A673 (cell line): ENCODE results near the gene AFAP1. TPM values are rescaled to one million over a fixed set of nuclear protein-coding genes. Genes with fewer than 3 reads are reported as not detected.

Experiments
- BruUV-seq: library from RNA; stranded (reverse); fragments of 400-500 nt; replicated peaks from 2 replicates; lab custom pipeline; 2021; lab: Mats Ljungman, UMichigan
- CTCF ChIA-PET: fragments of 300-600 bp; sonication (Branson Sonifier 250); formaldehyde crosslinking; loops from one replicate; lab custom pipeline; 2022; ENCODE audit warnings: antibody characterized with exemption; lab: Charles Lee
- POLR2A ChIA-PET: fragments of 300-600 bp; sonication (Branson Sonifier 250); formaldehyde crosslinking; loops from one replicate; lab custom pipeline; 2022; ENCODE audit warnings: antibody characterized with exemption; ENCODE audit not compliant: low non-redundant PET; lab: Charles Lee
- DNase-seq: peaks from one replicate; pipeline ENCODE4 v3.0.0-alpha.2; 2015; ENCODE audit warnings: low spot score
- H3K27ac ChIP-seq: fragments of 200-600 bp; sonication (generic); 2 replicates; pipeline ENCODE4 v1.5.1; 2016; ENCODE audit warnings: mixed run types, low read depth, mild to moderate bottlenecking, mixed read lengths, antibody characterized with exemption, low read length; ENCODE audit not compliant: poor library complexity, severe bottlenecking
- H3K27me3 ChIP-seq: fragments of 200-600 bp; sonication (generic); replicated peaks from 2 replicates; pipeline ENCODE4 v1.6.1; 2017; ENCODE audit warnings: mixed run types, low read depth, mild to moderate bottlenecking, mixed read lengths, antibody characterized with exemption, low read length; ENCODE audit not compliant: insufficient read depth, poor library complexity
- H3K36me3 ChIP-seq: fragments of 200-600 bp; sonication (generic); 2 replicates; pipeline ENCODE4 v1.6.1; 2016; ENCODE audit warnings: mixed run types, mild to moderate bottlenecking, mixed read lengths, antibody characterized with exemption, low read length; ENCODE audit not compliant: insufficient read depth, poor library complexity, severe bottlenecking
- H3K4me1 ChIP-seq: fragments of 200-600 bp; sonication (generic); 2 replicates; pipeline ENCODE4 v1.6.1; 2017; ENCODE audit warnings: mixed run types, mild to moderate bottlenecking, mixed read lengths, antibody characterized with exemption, low read length; ENCODE audit not compliant: insufficient read depth, poor library complexity, severe bottlenecking
- H3K4me3 ChIP-seq: fragments of 200-600 bp; sonication (generic); 2 replicates; pipeline ENCODE4 v1.5.1; 2016; ENCODE audit warnings: low read depth, mixed run types, mild to moderate bottlenecking, mixed read lengths, low read length; ENCODE audit not compliant: poor library complexity, severe bottlenecking
- H3K9me3 ChIP-seq: fragments of 200-600 bp; sonication (generic); 2 replicates; pipeline ENCODE4 v1.6.1; 2016; ENCODE audit warnings: mixed run types, low read depth, mild to moderate bottlenecking, mixed read lengths, antibody characterized with exemption, low read length; ENCODE audit not compliant: poor library complexity, severe bottlenecking
- EZH2 ChIP-seq: fragments of 200-600 bp; sonication (generic); IDR thresholded peaks from 2 replicates; pipeline ENCODE4 v1.6.1; 2017; ENCODE audit warnings: borderline replicate concordance, low read depth, mild to moderate bottlenecking, mixed read lengths, antibody characterized with exemption, low read length; ENCODE audit not compliant: poor library complexity, severe bottlenecking
- intact Hi-C: fragments of 100-400 bp; cut with micrococcal nuclease; formaldehyde crosslinking; loops from one replicate; pipeline ENCODE4 v1.10.0; 2022; ENCODE audit not compliant: unreplicated experiment
- total RNA-seq: library from RNA; stranded (reverse); gene quantifications from 2 replicates; pipeline ENCODE4 v1.2.3, GENCODE V29; 2021
- TF ChIP-seq, protein P1 (sequence below): fragments of 300-800, 200-600 bp; sonication (generic); conservative IDR thresholded peaks from 2 replicates; pipeline ENCODE4 v1.5.1; 2017; ENCODE audit warnings: low read depth, mild to moderate bottlenecking, antibody characterized with exemption, low read length, moderate library complexity, mixed read lengths

AFAP1 gene
- total RNA-seq, 1 experiment from 2014 or later: 42.6 TPM

DNA sequence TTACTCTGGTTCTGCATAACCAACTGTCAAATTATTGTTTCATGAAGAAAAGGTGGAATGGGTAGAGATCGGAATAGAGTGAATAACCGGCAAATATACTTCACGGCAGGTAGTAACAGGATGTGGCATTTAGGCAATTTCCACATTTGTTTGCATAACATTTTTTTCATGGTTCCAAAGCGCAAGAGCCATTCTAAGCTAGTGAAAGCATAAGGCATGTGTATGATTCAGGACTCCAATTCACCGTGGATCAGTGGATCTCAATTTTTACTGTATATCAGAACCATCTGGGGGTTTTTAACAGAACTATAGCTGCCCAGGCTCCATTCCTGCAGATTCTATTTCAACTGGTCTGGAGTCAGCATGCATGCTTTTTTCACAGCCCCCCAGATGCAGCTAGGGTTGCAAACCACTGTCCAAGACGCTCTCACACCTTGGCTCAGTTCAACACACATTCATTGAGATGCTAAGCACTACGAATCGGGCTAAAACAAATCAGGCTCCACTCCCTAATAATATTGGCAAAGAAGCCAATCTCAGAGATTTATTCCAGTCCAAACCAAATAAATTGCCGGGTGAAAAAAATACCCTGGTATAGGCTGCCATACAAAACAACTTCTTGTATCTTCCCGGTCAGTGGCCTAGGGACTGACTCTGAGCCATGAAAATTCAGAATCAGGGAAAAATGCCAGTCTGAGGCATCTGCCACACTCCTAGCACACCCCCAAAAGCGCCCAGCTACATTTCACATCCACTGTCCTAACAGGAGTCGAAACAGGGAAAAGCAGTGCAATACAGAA is 30.0 kb downstream of the AFAP1 start:
- H3K36me3 ChIP-seq: no peaks in the 10 kb centered on the region
- no peak overlapping the region for H3K4me3 ChIP-seq
- peaks cover 66% of the 10 kb centered on the region for H3K4me1 ChIP-seq
- CTCF ChIA-PET: no interaction called here
- no TSS peak for BruUV-seq
- POLR2A ChIA-PET: no interaction called here
- H3K9me3 ChIP-seq: no peaks in the 10 kb centered on the region
- intact Hi-C loops: no loop called here
- DNase-seq: no peak
- TF ChIP-seq, protein P1, sequence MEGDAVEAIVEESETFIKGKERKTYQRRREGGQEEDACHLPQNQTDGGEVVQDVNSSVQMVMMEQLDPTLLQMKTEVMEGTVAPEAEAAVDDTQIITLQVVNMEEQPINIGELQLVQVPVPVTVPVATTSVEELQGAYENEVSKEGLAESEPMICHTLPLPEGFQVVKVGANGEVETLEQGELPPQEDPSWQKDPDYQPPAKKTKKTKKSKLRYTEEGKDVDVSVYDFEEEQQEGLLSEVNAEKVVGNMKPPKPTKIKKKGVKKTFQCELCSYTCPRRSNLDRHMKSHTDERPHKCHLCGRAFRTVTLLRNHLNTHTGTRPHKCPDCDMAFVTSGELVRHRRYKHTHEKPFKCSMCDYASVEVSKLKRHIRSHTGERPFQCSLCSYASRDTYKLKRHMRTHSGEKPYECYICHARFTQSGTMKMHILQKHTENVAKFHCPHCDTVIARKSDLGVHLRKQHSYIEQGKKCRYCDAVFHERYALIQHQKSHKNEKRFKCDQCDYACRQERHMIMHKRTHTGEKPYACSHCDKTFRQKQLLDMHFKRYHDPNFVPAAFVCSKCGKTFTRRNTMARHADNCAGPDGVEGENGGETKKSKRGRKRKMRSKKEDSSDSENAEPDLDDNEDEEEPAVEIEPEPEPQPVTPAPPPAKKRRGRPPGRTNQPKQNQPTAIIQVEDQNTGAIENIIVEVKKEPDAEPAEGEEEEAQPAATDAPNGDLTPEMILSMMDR: no peak
- TF ChIP-seq EZH2: no peak
- no peaks in the 10 kb centered on the region for H3K27me3 ChIP-seq
- H3K27ac ChIP-seq: peak overlapping the region; percentile 39

DNA sequence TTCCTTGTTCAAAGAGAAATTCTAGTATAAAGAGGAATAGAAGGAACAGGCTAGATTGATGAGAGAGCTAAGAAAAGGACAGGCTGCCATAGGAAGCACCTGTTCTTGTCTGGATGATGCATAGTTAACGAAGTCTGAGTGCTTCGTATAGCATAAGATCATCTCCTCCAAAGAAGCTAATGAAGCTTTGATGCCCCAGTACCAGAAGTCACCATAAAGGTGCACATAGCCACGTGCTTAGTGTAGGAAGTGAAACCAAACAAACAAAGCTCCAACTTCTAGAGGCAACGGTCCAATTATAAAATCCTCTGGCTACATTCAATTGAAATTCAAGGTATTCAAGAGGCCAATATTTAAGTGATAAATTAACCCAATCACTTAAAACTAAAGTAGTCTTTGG is 31.0 kb downstream of the AFAP1 start:
- Histone ChIP-seq H3K4me1 (peaks cover 76% of the 10 kb centered on the region), H3K27me3 (no peaks in the 10 kb centered on the region), H3K27ac (no peak overlapping the region), H3K9me3 (no peaks in the 10 kb centered on the region), H3K36me3 (no peaks in the 10 kb centered on the region), H3K4me3 (no peak overlapping the region)
- POLR2A ChIA-PET: no interaction called here
- no peak for TF ChIP-seq EZH2
- TF ChIP-seq, protein P1: no peak
- intact Hi-C loops: no loop called here
- no peak for DNase-seq
- CTCF ChIA-PET: no interaction called here
- BruUV-seq: no TSS peak

DNA sequence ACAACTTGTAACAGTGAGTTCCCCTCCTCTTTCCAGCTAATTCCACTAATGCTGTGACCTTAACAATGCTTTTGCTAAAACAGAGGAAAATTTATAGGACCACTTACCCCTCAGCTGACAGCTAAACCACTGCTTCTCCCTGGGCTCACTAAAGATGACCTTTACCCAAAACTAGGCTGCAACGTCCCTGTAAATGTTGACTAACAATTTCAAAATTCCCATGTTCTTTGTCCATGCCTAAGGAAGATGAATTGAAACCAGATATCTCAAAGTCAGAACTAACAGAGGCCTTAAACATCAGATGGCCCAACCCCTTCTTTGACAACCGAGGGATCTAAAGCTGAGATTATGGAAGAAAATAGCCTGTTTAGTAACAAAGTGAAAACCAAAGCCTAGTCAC is 32.5 kb downstream of the AFAP1 start:
- Histone ChIP-seq H3K4me1 (peaks cover 92% of the 10 kb centered on the region), H3K36me3 (no peaks in the 10 kb centered on the region), H3K9me3 (no peaks in the 10 kb centered on the region), H3K27me3 (no peaks in the 10 kb centered on the region), H3K27ac (peak overlapping the region; percentile 76), H3K4me3 (no peak overlapping the region)
- ChIA-PET POLR2A (interaction anchor here (0.5 kb wide), 1 partner anchor 42 kb away, joined by 3 read pairs; no protein-coding TSS in a partner anchor), CTCF (no interaction called here)
- no peak for TF ChIP-seq EZH2
- TF ChIP-seq, protein P1: no peak
- no TSS peak for BruUV-seq
- no peak for DNase-seq
- intact Hi-C loops: no loop called here
